GM19463 (cell line): ENCODE measurements around the gene C1orf35.

Experiments used
- ATAC-seq: cut with Tn5 transposase; IDR thresholded peaks from one replicate; pipeline ENCODE4 v1.9.1; 2021; ENCODE audit warnings: mild to moderate bottlenecking, moderate library complexity; ENCODE audit not compliant: unreplicated experiment

The C1orf35 gene

GRCh38 chr1:228081144-228081543 is 22.0 kb downstream of the C1orf35 start:
- no peak for ATAC-seq

GRCh38 chr1:228079601-228080263 is 23.4 kb downstream of the C1orf35 start:
- no peak for ATAC-seq

- no peak for ATAC-seq
Observed at GRCh38 chr1:228079013-228079412, 24.1 kb downstream of the C1orf35 start.

GRCh38 chr1:228077565-228078330 is 25.4 kb downstream of the C1orf35 start:
- no peak for ATAC-seq

- no peak for ATAC-seq
Observed at GRCh38 chr1:228076796-228077430, 26.2 kb downstream of the C1orf35 start.

DNA sequence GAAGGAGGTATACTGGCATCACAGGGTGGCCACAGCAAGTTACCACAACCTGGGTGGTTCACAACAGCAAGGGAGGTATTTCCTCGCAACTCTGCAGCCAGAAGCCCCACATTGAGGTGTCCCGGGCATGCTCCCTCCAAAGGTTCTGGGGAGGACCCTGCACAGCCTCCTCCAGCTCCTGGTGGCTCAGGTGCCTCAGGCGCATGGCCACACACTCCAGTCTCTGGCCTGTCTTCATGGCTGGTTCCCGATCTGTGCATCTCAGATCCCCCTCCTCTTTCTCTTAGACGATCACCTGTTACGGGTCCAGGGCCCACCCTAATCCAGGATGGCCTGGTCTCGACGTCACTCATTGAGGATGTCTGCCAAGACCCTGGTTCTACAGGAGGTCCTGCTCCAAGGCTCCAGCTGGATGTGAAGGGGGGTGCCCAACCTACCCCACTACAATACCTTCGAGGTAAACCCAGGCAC is 27.3 kb downstream of the C1orf35 start:
- ATAC-seq: no peak

DNA sequence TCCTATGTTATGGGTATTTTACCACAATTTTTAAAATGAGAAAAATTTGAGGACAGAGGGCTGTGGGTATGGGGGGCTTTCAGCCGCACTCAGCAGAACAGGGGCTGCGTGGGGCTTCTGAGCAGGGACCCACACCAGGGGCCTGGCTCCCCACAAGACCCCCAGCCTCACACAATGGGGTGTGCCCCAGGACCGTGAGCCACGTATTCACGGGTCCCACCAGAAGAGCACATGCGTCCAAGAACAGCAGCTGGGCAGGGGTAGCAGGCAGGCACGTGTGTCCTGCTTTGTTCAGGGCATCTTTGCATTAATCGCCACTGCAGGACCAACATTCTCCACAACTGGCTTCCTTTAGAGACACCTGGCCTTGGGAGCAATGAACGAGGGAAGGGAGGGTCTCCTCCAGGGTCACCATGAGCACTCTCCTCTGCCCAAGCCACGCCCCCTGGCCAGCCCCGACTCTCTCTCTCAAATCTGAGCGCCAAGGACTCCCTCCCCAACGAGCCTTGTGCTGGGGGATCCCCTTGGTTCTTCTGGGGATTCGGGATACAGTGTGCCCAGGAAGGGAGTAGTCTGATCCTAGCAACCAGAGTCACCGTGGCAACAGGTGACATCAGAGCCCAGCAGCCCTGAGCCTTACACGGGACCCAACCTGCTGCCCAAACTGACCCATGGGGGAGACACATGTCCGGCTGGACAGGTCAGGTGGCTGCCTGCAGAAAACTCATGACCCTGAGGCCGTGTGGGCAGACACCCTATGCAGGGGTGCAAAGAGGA is 28.0 kb downstream of the C1orf35 start:
- ATAC-seq: no peak

GRCh38 chr1:228073857-228074545 is 29.1 kb downstream of the C1orf35 start:
- no peak for ATAC-seq

- ATAC-seq: no peak
Observed at GRCh38 chr1:228073061-228073856, 29.9 kb downstream of the C1orf35 start.

DNA sequence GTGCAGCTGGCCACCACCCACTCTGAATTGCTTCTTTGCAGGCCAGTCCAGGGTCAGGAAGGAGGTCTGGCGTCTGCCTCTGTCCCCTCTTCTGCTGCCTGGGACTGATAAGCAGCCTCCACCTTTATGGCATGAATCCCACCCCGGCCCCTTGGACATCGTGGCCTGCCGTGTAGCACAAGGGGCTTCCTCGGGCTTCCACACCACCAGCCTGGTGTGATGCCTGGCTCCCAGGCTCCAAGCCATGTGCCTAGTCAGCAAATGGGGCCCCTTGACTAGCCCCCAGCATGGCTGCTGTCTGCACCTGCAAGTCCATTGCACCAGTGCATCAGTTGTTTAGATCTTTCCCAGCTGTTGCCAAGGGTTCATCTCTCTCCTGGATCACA is 30.5 kb downstream of the C1orf35 start:
- no peak for ATAC-seq

DNA sequence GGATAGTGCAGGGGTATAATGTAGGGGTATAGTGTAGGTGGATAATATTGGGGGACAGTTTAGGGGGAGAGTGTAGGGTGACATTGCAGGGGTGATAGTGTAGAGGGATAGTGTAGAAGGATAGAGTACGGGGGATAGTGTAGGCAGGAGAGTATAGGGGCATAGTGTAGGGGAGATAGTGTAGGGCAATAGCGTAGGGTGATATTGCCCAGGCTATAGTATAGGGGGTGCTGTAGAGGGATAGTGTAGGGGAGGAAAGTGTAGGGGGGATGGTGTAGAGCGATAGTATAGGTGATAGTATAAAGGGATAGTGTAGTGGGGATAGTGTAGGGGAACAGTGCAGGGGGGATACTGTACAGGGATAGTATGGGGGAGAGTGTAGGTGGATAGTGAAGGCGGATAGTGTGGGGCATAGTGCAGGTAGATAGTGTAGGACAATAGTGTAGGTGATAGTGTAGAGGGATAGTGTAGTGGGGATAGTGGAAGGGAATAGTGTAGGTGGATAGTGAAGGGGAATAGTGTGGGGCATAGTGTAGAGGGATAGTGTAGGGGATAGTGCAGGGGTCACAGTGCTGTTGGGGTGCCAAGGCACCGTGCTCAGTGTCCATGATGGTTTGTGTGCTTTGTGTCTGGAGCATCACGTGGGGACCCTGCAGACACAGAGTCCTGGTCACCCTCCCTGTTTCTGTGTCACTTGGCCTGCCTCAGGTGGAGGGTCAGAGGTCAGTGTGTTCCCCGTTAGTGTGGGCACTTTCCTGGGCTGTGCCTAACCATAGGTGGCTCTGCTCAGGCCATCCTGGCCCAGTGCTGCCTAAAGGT is 31.1 kb downstream of the C1orf35 start:
- ATAC-seq: no peak

GRCh38 chr1:228070851-228071250 is 32.3 kb downstream of the C1orf35 start:
- ATAC-seq: no peak

DNA sequence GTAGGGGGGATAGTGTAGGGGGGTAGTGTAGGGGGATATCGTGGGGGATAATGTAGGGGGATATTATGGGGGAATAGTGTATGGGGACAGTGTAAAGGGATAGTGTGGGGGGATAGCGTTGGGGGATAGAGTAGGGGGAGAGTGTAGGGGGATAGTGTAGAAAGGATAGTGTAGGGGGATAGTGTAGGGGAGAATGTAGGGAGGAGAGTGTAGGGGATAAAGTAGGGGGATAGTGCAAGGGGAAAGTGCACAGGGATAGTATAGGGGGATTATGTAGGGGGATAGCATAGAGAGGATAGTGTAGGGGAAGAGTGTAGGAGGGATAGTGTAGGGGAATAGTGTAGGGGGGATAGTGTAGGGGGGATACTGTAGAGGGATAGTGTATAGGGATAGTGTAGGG is 33.0 kb downstream of the C1orf35 start:
- no peak for ATAC-seq

GRCh38 chr1:228068359-228068758 is 34.8 kb downstream of the C1orf35 start:
- ATAC-seq: no peak

- ATAC-seq: no peak
Observed at GRCh38 chr1:228066891-228067654, 36.1 kb downstream of the C1orf35 start.

DNA sequence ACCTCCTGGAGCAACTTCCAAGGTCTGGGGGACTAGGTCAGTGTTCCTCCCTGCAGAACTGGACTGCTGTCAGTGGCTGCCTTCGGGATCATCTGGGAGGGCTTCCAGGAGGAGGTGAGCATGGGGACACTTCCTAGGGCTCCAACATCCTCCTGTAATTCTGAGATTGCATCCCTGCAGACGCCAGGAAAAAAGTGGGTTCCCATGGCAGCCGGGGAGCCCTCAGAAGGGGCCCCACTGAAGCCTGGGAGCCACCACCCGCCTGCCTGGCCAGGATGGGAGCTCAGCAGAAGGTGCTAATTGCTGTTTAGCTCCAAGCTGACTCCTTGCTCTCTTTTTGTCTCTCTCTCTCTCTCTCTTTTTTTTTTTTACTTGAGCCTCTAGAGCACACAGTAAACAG is 36.7 kb downstream of the C1orf35 start:
- no peak for ATAC-seq

- ATAC-seq: no peak
Observed at GRCh38 chr1:228065543-228066347, 37.4 kb downstream of the C1orf35 start.
